ENCODE measurements around the gene MT1A. TPM values are rescaled to one million over a fixed set of nuclear protein-coding genes. Genes with fewer than 3 reads are reported as not detected.

The MT1A gene
- polyA plus RNA-seq, 1 of the 3 experiments (the other 2 are of a cell fraction), result 5.4 TPM

- Histone ChIP-seq H3K9ac (peak overlapping the region; percentile 90), H2AFZ (ENCODE audit: low read depth) (0 out of 2 replicates have a peak overlapping the region, but pooled peaks have one; percentile 43), H3K4me1 (ENCODE audit: control insufficient read depth in 1 of 2, insufficient read depth in 2 of 2, low read depth in 1 of 2, low read length in 1 of 2) (peaks cover 35 to 46% of the 10 kb centered on the region in 2 experiments; a peak in 3 of 4 replicates), H3K4me3 (ENCODE audit: low read depth in 2 of 2, low read length in 1 of 2) (peak overlapping the region in 1 of 2 experiments; percentile 13; a peak in 2 of 4 replicates), H3K36me3 (replicated peaks in 1 of 2; ENCODE audit: control insufficient read depth in 1 of 2, insufficient read depth in 2 of 2, low read length in 1 of 2) (no peaks in the 10 kb centered on the region), H3K9me3 (no peaks in the 10 kb centered on the region), H3K27ac (ENCODE audit: low read depth in 2 of 2, low read length in 1 of 2) (peak overlapping the region; percentile 86 to 96), H3F3A (replicated peaks; ENCODE audit: insufficient read depth) (peaks cover 56% of the 10 kb centered on the region), H3K4me2 (peak overlapping the region; percentile 88), H3K79me2 (ENCODE audit: insufficient read depth) (peaks cover 30% of the 10 kb centered on the region), H3K9me2 (no peaks in the 10 kb centered on the region), H3K27me3 (ENCODE audit: insufficient read depth) (no peaks in the 10 kb centered on the region), H4K20me1 (ENCODE audit: insufficient read depth) (no peaks in the 10 kb centered on the region; the same call in 1 of the 2 replicates)
- ChIA-PET POLR2A (no interaction called here), CTCF (interaction anchor here (1.2 to 8.2 kb wide), 3 partner anchors 44 to 182 kb away, joined by 3 to 138 read pairs (median 6); no protein-coding TSS in a partner anchor)
- TF ChIP-seq TEAD4 (IDR thresholded peaks at IDR 0.05; ENCODE audit: borderline replicate concordance, insufficient read depth) (no peak), RAD21 (IDR thresholded peaks at IDR 0.05; ENCODE audit: low read length) (no peak), IRF3 (IDR thresholded peaks at IDR 0.05; ENCODE audit: low read depth, low read length) (no peak), FOXM1 (IDR thresholded peaks at IDR 0.05; ENCODE audit: low read depth) (no peak), POLR2AphosphoS5 (IDR thresholded peaks at IDR 0.05; ENCODE audit: low read depth, low read length) (no peak), JUND (IDR thresholded peaks at IDR 0.05) (no peak)
- no peak for DNase-seq
- WGBS (ENCODE audit: low lambda C conversion rate), result 62% methylated on average over 2 of the region's 2 CpGs
These were observed 30.8 kb upstream of the MT1A start for GRCh38 chr16:56607675-56608042.

GRCh38 chr16:56608043-56608875, 30.2 kb upstream of the MT1A start, which contains the start of gene MT2A:
TSS of gene MT2A (plus strand) at chr16:56608584. CDS start at chr16:56608656, 72 bp downstream.
- peak within 1 kb of the TSS; percentile 72 to 94 for H3K4me3 ChIP-seq (ENCODE audit: low read depth in 2 of 2, low read length in 1 of 2)
- H3K36me3 ChIP-seq (replicated peaks in 1 of 2; ENCODE audit: control insufficient read depth in 1 of 2, insufficient read depth in 2 of 2, low read length in 1 of 2), result no peaks in the 10 kb centered on the region
- peak within 1 kb of the TSS; percentile 88 for H3K4me2 ChIP-seq
- DNase-seq, result peak; percentile 95
- peak within 1 kb of the TSS; percentile 86 to 96 for H3K27ac ChIP-seq (ENCODE audit: low read depth in 2 of 2, low read length in 1 of 2)
- H3K9me2 ChIP-seq, result no peaks in the 10 kb centered on the region
- peaks cover 30% of the 10 kb centered on the region for H3K79me2 ChIP-seq (ENCODE audit: insufficient read depth)
- ChIA-PET CTCF (interaction anchor here (0.6 to 8.2 kb wide), 4 partner anchors 8 to 181 kb away, joined by 3 to 138 read pairs (median 6); no protein-coding TSS in a partner anchor), POLR2A (no interaction called here)
- H3K4me1 ChIP-seq (ENCODE audit: control insufficient read depth in 1 of 2, insufficient read depth in 2 of 2, low read depth in 1 of 2, low read length in 1 of 2), result peaks cover 35 to 46% of the 10 kb centered on the region in 2 experiments; a peak in 3 of 4 replicates
- H3K27me3 ChIP-seq (ENCODE audit: insufficient read depth), result no peaks in the 10 kb centered on the region
- peak within 1 kb of the TSS; percentile 43; the same call in 1 of the 2 replicates for H2AFZ ChIP-seq (ENCODE audit: low read depth)
- peaks cover 61% of the 10 kb centered on the region for H3F3A ChIP-seq (replicated peaks; ENCODE audit: insufficient read depth)
- H3K9me3 ChIP-seq, result no peaks in the 10 kb centered on the region
- peak within 1 kb of the TSS; percentile 90 for H3K9ac ChIP-seq
- H4K20me1 ChIP-seq (ENCODE audit: insufficient read depth), result no peaks in the 10 kb centered on the region; the same call in 1 of the 2 replicates
- 27% methylated on average over 28 of the region's 62 CpGs for WGBS (ENCODE audit: low lambda C conversion rate)
- TF ChIP-seq FOXM1 (IDR thresholded peaks at IDR 0.05; ENCODE audit: low read depth), result 0 out of 2 replicates have a peak, but pooled peaks have one; percentile 51
- TF ChIP-seq TAF1 (IDR thresholded peaks at IDR 0.05; ENCODE audit: borderline replicate concordance, low read depth, low read length), result peak; percentile 80; the same call in 1 of the 2 replicates
- TF ChIP-seq CHD2 (IDR thresholded peaks at IDR 0.05; ENCODE audit: low read length, partially characterized antibody), result no peak
- no peak for TF ChIP-seq USF1 (IDR thresholded peaks at IDR 0.05; ENCODE audit: borderline replicate concordance, low read depth)
- TF ChIP-seq ELF1 (IDR thresholded peaks at IDR 0.05), result 0 out of 2 replicates have a peak, but pooled peaks have one; percentile 4
- no peak for TF ChIP-seq TEAD4 (IDR thresholded peaks at IDR 0.05; ENCODE audit: borderline replicate concordance, insufficient read depth)
- TF ChIP-seq GABPA (IDR thresholded peaks at IDR 0.05; ENCODE audit: low read depth), result no peak
- peak; percentile 2; the same call in 1 of the 2 replicates for TF ChIP-seq REST (IDR thresholded peaks at IDR 0.05; ENCODE audit: low read depth, low read length)
- no peak for TF ChIP-seq GATA2 (CRISPR knock-in tag; IDR thresholded peaks at IDR 0.05)
- TF ChIP-seq JUND (IDR thresholded peaks at IDR 0.05), result peak; percentile 60; the same call in 1 of the 2 replicates
- TF ChIP-seq PBX3 (IDR thresholded peaks at IDR 0.05), result peak; percentile 44; the same call in 1 of the 2 replicates
- peak; percentile 98 for TF ChIP-seq POLR2AphosphoS5 (IDR thresholded peaks at IDR 0.05; ENCODE audit: low read depth, low read length)
- peak; percentile 97; the same call in 1 of the 2 replicates for TF ChIP-seq SIN3A (IDR thresholded peaks at IDR 0.05; ENCODE audit: borderline replicate concordance, low read depth, low read length)
- TF ChIP-seq MXI1 (IDR thresholded peaks at IDR 0.05; ENCODE audit: low read depth, low read length), result peak; percentile 97

Data from SK-N-SH (cell line).